GM12873 (cell line): ENCODE results near the gene TCTN1.

Source experiments
- TF ChIP-seq, protein P1 (sequence below): IDR thresholded peaks from 2 replicates; pipeline ENCODE4 v1.5.1; 2012; ENCODE audit warnings: low read depth, mild to moderate bottlenecking, moderate library complexity, low read length, control low read depth; ENCODE audit not compliant: insufficient read depth; ENCODE audit errors: missing control alignments

Gene TCTN1

DNA sequence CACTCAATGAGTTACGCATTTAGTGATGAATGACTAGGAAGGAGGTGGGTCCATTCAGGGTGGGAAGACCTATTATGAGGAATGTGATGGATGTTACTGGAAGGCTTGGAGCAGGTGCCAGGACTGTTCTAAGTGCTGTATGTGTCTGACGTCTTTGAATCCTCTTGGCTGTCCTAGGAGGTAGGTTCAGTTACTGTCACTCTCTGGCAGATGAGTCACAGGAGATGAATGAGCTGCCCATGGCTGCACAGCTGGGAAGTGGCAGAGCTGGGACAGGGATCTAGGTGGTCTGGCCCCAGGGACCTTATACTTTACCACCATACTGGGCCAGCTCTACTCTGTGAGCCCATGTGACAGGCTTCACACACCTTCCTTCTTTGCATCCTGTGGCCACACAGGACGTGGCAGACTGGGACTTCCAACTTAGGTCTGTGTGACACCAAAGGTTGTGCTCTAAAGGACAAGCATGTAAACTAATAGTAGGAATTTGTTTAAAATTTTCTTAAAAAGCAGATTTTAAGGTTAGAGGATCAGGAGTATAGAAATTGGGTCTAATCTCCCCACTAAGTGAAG lies 24.0 kb downstream of the TCTN1 start:
- TF ChIP-seq, protein P1, sequence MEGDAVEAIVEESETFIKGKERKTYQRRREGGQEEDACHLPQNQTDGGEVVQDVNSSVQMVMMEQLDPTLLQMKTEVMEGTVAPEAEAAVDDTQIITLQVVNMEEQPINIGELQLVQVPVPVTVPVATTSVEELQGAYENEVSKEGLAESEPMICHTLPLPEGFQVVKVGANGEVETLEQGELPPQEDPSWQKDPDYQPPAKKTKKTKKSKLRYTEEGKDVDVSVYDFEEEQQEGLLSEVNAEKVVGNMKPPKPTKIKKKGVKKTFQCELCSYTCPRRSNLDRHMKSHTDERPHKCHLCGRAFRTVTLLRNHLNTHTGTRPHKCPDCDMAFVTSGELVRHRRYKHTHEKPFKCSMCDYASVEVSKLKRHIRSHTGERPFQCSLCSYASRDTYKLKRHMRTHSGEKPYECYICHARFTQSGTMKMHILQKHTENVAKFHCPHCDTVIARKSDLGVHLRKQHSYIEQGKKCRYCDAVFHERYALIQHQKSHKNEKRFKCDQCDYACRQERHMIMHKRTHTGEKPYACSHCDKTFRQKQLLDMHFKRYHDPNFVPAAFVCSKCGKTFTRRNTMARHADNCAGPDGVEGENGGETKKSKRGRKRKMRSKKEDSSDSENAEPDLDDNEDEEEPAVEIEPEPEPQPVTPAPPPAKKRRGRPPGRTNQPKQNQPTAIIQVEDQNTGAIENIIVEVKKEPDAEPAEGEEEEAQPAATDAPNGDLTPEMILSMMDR, result no peak

DNA sequence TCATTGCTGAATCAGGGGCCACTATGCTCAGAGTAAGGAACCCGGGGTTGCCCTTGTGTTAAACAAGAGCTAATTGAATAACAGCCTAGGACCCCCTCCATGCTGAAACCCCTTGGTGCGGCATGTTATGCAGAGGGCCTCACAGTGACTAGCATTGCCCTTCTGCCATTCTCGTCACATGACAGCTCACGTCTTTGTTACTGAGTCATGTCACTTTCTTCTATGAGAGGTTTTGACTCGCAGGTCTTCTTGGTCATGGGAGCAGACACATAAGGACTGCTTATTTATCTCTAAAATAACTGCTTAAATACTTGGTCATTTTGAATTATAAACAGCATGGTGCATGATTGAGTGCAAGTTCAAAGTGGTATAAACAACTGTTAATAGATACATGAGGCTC lies 24.9 kb downstream of the TCTN1 start:
- TF ChIP-seq, protein P1, result no peak

DNA sequence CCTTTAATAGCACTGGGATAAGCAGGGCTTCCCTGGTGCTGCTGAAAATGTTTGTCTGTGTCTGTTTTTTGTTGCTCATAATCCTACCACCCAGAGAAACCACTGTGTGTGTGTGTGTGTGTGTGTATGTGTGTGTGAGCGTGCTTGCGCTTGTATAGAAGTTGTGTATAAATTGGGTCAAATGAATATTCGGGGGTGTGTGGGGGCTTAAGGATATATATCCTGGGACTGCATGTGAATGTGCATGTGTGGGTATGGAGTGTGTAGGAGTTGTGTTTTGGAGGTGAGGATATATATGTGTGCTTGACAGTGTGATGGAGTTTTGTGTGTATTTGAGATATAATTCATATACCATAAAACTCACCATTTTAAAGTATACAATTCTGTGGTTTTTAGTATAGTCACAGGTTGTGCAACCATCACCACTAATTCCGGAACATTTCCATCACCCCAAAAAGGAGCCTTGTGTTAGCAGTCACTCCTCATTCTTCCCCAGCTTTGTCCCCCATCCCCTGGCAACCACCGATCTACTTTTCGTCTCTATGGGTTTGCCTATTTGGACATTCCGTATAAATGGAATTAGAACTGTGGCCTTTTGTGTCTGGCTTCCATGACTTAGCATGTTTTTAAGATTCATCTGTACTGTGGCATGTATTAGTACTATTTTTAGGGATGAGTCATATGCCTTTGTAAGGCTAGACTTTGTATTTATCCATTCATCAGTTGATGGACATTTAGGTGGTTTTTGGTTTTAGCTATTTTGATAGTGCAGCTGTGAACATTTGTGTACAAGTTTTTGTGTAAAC lies 25.6 kb downstream of the TCTN1 start:
- TF ChIP-seq, protein P1, result no peak

DNA sequence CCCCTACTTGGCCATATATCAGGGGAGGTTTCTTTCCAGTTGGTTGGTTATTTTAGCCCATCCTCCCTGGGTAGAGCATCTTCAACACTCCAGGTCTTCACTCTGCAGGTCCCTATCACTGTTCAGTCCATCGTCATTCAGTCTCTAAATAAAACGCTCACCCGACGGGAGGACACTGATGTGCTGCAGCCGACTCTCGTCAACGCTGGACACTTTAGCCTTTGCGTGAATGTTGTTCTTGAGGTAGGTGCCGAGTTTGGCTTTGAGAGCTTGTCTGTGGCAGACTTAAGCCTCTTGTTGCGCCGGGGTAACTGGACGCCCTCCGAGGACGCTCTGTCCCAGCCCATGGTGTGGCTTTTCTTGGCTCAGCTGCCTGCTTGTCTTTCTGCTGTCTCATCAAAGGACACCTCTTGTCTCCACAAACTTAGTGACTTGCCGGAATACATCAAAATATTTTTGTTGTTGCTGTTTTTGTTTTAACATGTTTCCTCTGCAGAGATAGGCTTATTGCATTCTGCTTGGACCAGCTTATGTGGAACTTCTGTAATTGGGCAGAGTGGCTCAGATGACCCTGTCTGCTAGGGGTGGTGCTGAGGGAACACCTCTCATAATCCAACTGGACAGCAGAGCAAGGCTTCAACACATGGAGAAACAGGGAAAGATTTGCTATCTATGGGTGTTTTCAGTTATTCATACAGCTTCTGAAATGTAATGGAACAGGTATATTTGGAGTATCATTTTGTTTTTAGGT lies 26.5 kb downstream of the TCTN1 start:
- TF ChIP-seq, protein P1, result no peak

DNA sequence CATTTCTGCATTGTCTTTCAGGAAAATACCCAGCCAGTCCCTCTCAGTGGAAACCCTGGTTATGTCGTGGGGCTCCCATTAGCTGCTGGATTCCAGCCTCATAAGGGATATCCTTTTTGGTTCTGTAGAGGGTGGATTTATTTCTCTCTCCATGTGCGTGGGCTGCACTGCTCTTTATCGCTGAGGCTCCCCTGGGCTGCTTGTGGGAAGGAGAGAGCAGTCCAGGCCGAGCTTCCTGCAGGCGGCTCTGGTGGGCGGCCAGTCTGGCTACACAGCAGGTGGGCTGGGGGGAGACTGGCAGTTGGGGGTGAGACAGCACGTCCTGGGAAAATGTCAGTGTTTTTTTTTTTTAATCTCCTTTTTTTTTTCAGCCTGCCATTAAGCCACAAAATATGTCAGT lies 27.6 kb downstream of the TCTN1 start:
- TF ChIP-seq, protein P1, result no peak

DNA sequence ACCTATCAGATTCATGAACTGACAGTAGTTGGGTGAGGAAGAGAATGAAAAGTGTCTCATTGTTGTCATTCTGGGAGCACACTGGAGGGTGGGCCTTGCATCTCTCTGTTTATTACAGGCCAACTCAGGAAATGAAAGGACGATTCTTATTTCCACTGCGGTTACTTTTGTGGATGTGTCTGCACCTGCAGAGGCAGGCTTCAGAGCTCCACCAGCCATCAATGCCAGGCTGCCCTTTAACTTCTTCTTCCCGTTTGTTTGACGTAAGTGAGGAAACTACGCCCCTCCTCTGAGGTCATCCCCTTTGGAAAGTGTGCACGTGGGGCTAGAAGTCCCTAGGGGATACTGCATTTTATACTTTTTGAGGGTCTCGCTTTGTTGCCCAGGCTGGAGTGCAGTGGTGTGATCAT lies 33.7 kb downstream of the TCTN1 start:
- TF ChIP-seq, protein P1, result no peak

DNA sequence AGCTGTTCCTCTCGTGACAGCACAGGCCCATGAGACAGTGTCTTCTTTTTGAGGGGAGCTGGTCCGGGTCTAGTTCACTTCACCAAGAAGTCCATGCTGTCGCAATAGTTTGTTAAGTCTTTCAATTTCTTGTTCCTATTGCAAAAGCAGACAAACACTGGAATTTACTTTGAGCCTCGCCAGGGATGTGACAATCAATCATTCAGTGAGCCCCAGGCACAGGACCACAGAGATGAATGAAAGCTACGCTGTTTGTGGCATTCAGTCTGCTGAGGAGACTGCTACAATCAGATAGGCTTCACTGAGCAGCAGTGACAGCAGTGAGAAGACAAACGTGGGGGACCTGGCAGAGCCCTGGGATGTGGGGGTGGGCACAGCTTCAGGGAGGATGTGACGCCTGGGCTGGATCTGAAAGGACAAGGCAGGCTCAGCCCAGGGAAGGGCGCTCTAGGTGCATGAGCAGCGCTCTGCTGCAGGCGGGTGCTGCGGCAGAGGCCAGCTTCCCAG lies 35.5 kb downstream of the TCTN1 start:
- TF ChIP-seq, protein P1, result no peak
